ENCODE measurements around the gene ITFG2.

Gene ITFG2

GRCh38 chr12:2794736-2795289, 17.7 kb upstream of the ITFG2 start, which contains the start of gene FKBP4:
TSS of gene FKBP4 (plus strand) at chr12:2794970. CDS start at chr12:2795140, 170 bp downstream.
- Histone ChIP-seq H3K9ac (ENCODE audit: low read depth in 1 of 2, low read length in 2 of 2) (peak within 1 kb of the TSS; percentile 81 to 85), H3K9me3 (ENCODE audit: control insufficient read depth in 2 of 2, low read length in 2 of 2) (no peaks in the 10 kb centered on the region), H3K27ac (ENCODE audit: low read depth in 2 of 2, low read length in 2 of 2) (peak within 1 kb of the TSS; percentile 68 to 73), H3K27me3 (ENCODE audit: control insufficient read depth in 2 of 2, insufficient read depth in 2 of 2, low read length in 2 of 2) (no peaks in the 10 kb centered on the region), H3K36me3 (ENCODE audit: control insufficient read depth in 2 of 2, insufficient read depth in 2 of 2, low read length in 2 of 2) (peaks cover 24 to 29% of the 10 kb centered on the region in 2 donors), H3K4me3 (ENCODE audit: low read length in 2 of 2) (peak within 1 kb of the TSS; percentile 68 to 91), H3K4me1 (ENCODE audit: control insufficient read depth in 2 of 2, insufficient read depth in 2 of 2, low read length in 2 of 2) (peaks cover 16 to 18% of the 10 kb centered on the region in 2 donors)

- Histone ChIP-seq H3K27me3 (ENCODE audit: control insufficient read depth in 2 of 2, insufficient read depth in 2 of 2, low read length in 2 of 2) (no peaks in the 10 kb centered on the region), H3K36me3 (ENCODE audit: control insufficient read depth in 2 of 2, insufficient read depth in 2 of 2, low read length in 2 of 2) (peaks cover 31 to 36% of the 10 kb centered on the region in 2 donors), H3K9ac (ENCODE audit: low read depth in 1 of 2, low read length in 2 of 2) (peak overlapping the region; percentile 81 to 85), H3K4me1 (ENCODE audit: control insufficient read depth in 2 of 2, insufficient read depth in 2 of 2, low read length in 2 of 2) (peaks cover 16 to 18% of the 10 kb centered on the region in 2 donors), H3K27ac (ENCODE audit: low read depth in 2 of 2, low read length in 2 of 2) (peak overlapping the region; percentile 68 to 73), H3K4me3 (ENCODE audit: low read length in 2 of 2) (peak overlapping the region; percentile 68 to 91), H3K9me3 (ENCODE audit: control insufficient read depth in 2 of 2, low read length in 2 of 2) (no peaks in the 10 kb centered on the region)
These were observed 16.9 kb upstream of the ITFG2 start for GRCh38 chr12:2795291-2796186.

GRCh38 chr12:2796187-2796666, 16.2 kb upstream of the ITFG2 start:
- Histone ChIP-seq H3K9me3 (ENCODE audit: control insufficient read depth in 2 of 2, low read length in 2 of 2) (no peaks in the 10 kb centered on the region), H3K36me3 (ENCODE audit: control insufficient read depth in 2 of 2, insufficient read depth in 2 of 2, low read length in 2 of 2) (peaks cover 38 to 43% of the 10 kb centered on the region in 2 donors), H3K9ac (ENCODE audit: low read depth in 1 of 2, low read length in 2 of 2) (peak overlapping the region; percentile 81 to 85), H3K27me3 (ENCODE audit: control insufficient read depth in 2 of 2, insufficient read depth in 2 of 2, low read length in 2 of 2) (no peaks in the 10 kb centered on the region), H3K4me3 (ENCODE audit: low read length in 2 of 2) (peak overlapping the region; percentile 68 to 91), H3K27ac (ENCODE audit: low read depth in 2 of 2, low read length in 2 of 2) (peak overlapping the region; percentile 2 to 68), H3K4me1 (ENCODE audit: control insufficient read depth in 2 of 2, insufficient read depth in 2 of 2, low read length in 2 of 2) (peaks cover 16 to 18% of the 10 kb centered on the region in 2 donors)

GRCh38 chr12:2797721-2798418, 14.6 kb upstream of the ITFG2 start:
- H3K27ac ChIP-seq (ENCODE audit: low read depth in 2 of 2, low read length in 2 of 2) = no peak overlapping the region
- H3K4me3 ChIP-seq (ENCODE audit: low read length in 2 of 2) = no peak overlapping the region
- H3K9me3 ChIP-seq (ENCODE audit: control insufficient read depth in 2 of 2, low read length in 2 of 2) = no peaks in the 10 kb centered on the region
- H3K27me3 ChIP-seq (ENCODE audit: control insufficient read depth in 2 of 2, insufficient read depth in 2 of 2, low read length in 2 of 2) = no peaks in the 10 kb centered on the region
- H3K9ac ChIP-seq (ENCODE audit: low read depth in 1 of 2, low read length in 2 of 2) = no peak overlapping the region
- peaks cover 16 to 18% of the 10 kb centered on the region in 2 donors for H3K4me1 ChIP-seq (ENCODE audit: control insufficient read depth in 2 of 2, insufficient read depth in 2 of 2, low read length in 2 of 2)
- peaks cover 47 to 55% of the 10 kb centered on the region in 2 donors for H3K36me3 ChIP-seq (ENCODE audit: control insufficient read depth in 2 of 2, insufficient read depth in 2 of 2, low read length in 2 of 2)

- H3K4me3 ChIP-seq (ENCODE audit: low read length in 2 of 2) = no peak overlapping the region
- no peak overlapping the region for H3K27ac ChIP-seq (ENCODE audit: low read depth in 2 of 2, low read length in 2 of 2)
- H3K36me3 ChIP-seq (ENCODE audit: control insufficient read depth in 2 of 2, insufficient read depth in 2 of 2, low read length in 2 of 2) = peaks cover 64 to 74% of the 10 kb centered on the region in 2 donors
- no peaks in the 10 kb centered on the region for H3K27me3 ChIP-seq (ENCODE audit: control insufficient read depth in 2 of 2, insufficient read depth in 2 of 2, low read length in 2 of 2)
- peaks cover 12 to 13% of the 10 kb centered on the region in 2 donors for H3K4me1 ChIP-seq (ENCODE audit: control insufficient read depth in 2 of 2, insufficient read depth in 2 of 2, low read length in 2 of 2)
- H3K9me3 ChIP-seq (ENCODE audit: control insufficient read depth in 2 of 2, low read length in 2 of 2) = no peaks in the 10 kb centered on the region
- H3K9ac ChIP-seq (ENCODE audit: low read depth in 1 of 2, low read length in 2 of 2) = no peak overlapping the region
These were observed 12.4 kb upstream of the ITFG2 start for GRCh38 chr12:2800046-2800570.

GRCh38 chr12:2801044-2801783, 11.3 kb upstream of the ITFG2 start:
- H3K9ac ChIP-seq (ENCODE audit: low read depth in 1 of 2, low read length in 2 of 2) = no peak overlapping the region
- H3K4me3 ChIP-seq (ENCODE audit: low read length in 2 of 2) = no peak overlapping the region
- H3K4me1 ChIP-seq (ENCODE audit: control insufficient read depth in 2 of 2, insufficient read depth in 2 of 2, low read length in 2 of 2) = peaks cover 9 to 10% of the 10 kb centered on the region in 2 donors
- no peaks in the 10 kb centered on the region for H3K9me3 ChIP-seq (ENCODE audit: control insufficient read depth in 2 of 2, low read length in 2 of 2)
- peaks cover 64 to 74% of the 10 kb centered on the region in 2 donors for H3K36me3 ChIP-seq (ENCODE audit: control insufficient read depth in 2 of 2, insufficient read depth in 2 of 2, low read length in 2 of 2)
- H3K27ac ChIP-seq (ENCODE audit: low read depth in 2 of 2, low read length in 2 of 2) = no peak overlapping the region
- no peaks in the 10 kb centered on the region for H3K27me3 ChIP-seq (ENCODE audit: control insufficient read depth in 2 of 2, insufficient read depth in 2 of 2, low read length in 2 of 2)

GRCh38 chr12:2803635-2804392, 8.7 kb upstream of the ITFG2 start:
- no peak overlapping the region for H3K9ac ChIP-seq (ENCODE audit: low read depth in 1 of 2, low read length in 2 of 2)
- H3K9me3 ChIP-seq (ENCODE audit: control insufficient read depth in 2 of 2, low read length in 2 of 2) = no peaks in the 10 kb centered on the region
- no peaks in the 10 kb centered on the region for H3K4me1 ChIP-seq (ENCODE audit: control insufficient read depth in 2 of 2, insufficient read depth in 2 of 2, low read length in 2 of 2)
- peaks cover 50 to 58% of the 10 kb centered on the region in 2 donors for H3K36me3 ChIP-seq (ENCODE audit: control insufficient read depth in 2 of 2, insufficient read depth in 2 of 2, low read length in 2 of 2)
- H3K27me3 ChIP-seq (ENCODE audit: control insufficient read depth in 2 of 2, insufficient read depth in 2 of 2, low read length in 2 of 2) = no peaks in the 10 kb centered on the region
- H3K27ac ChIP-seq (ENCODE audit: low read depth in 2 of 2, low read length in 2 of 2) = no peak overlapping the region
- H3K4me3 ChIP-seq (ENCODE audit: low read length in 2 of 2) = no peak overlapping the region

GRCh38 chr12:2804393-2805142, 7.9 kb upstream of the ITFG2 start:
- Histone ChIP-seq H3K9me3 (ENCODE audit: control insufficient read depth in 2 of 2, low read length in 2 of 2) (no peaks in the 10 kb centered on the region), H3K27ac (ENCODE audit: low read depth in 2 of 2, low read length in 2 of 2) (no peak overlapping the region), H3K27me3 (ENCODE audit: control insufficient read depth in 2 of 2, insufficient read depth in 2 of 2, low read length in 2 of 2) (no peaks in the 10 kb centered on the region), H3K4me1 (ENCODE audit: control insufficient read depth in 2 of 2, insufficient read depth in 2 of 2, low read length in 2 of 2) (no peaks in the 10 kb centered on the region), H3K36me3 (ENCODE audit: control insufficient read depth in 2 of 2, insufficient read depth in 2 of 2, low read length in 2 of 2) (peaks cover 42 to 50% of the 10 kb centered on the region in 2 donors), H3K9ac (ENCODE audit: low read depth in 1 of 2, low read length in 2 of 2) (no peak overlapping the region), H3K4me3 (ENCODE audit: low read length in 2 of 2) (no peak overlapping the region)

Data from mucosa of rectum (tissue), 2 donors.